K562 (cell line): ENCODE data around the gene PAAF1. TPM values are rescaled to one million over a fixed set of nuclear protein-coding genes. Genes with fewer than 3 reads are reported as not detected.

Experiments
- ATAC-seq: fragments of 200-7000 bp; cut with Tn5 transposase; 3 replicates; pipeline ENCODE4 v1.9.1; 2020; ENCODE audit warnings: moderate library complexity
- BruUV-seq: library from RNA; stranded (reverse); fragments of 400-500 nt; replicated peaks from 2 replicates; lab custom pipeline; 2021; lab: Mats Ljungman, UMichigan
- CTCF ChIA-PET: fragments of 300-600 bp; formaldehyde crosslinking; extraction: SDS; loops from one replicate; lab custom pipeline; 2021; ENCODE audit warnings: low intra/inter-chr PET ratio; lab: Yijun Ruan, JAX
- POLR2A ChIA-PET: fragments of 300-600, 350-650 bp; sonication (Branson Sonifier 250); formaldehyde crosslinking; extraction: SDS; loops from one replicate; lab custom pipeline; 2021; ENCODE audit warnings: antibody characterized with exemption, inconsistent platforms; lab: Yijun Ruan, JAX
- DNase-seq, 4 experiments: peaks; one replicate each; pipeline versions ENCODE4 v3.0.0 to v3.0.0-alpha.2; 2011 to 2018; ENCODE audit warnings: low spot score in 3 of 4, mixed read lengths in 3 of 4; ENCODE audit errors: extremely low read depth in 1 of 4
- FAIRE-seq: peaks from 2 replicates; lab custom pipeline; 2011; peaks lifted over from hg19 to GRCh38; lab: Jason Lieb, UNC
- H2AFZ ChIP-seq: 2 replicates; pipeline ENCODE4 v1.6.0; 2011; ENCODE audit warnings: low read depth, low read length, control low read depth, inconsistent platforms
- H3K27ac ChIP-seq: fragments of 200-600 bp; 3 replicates; pipeline ENCODE4 v1.8.0; 2011; ENCODE audit warnings: low read depth, mild to moderate bottlenecking, control low read depth, inconsistent platforms, low read length, moderate library complexity, mixed read lengths; ENCODE audit errors: extremely low read depth
- H3K27me3 ChIP-seq, 2 experiments: fragments of 300-600 bp in 1 of 2; 2 replicates in 1 of 2; 3 replicates in 1 of 2; pipeline versions ENCODE4 v1.6.0 to v1.8.0; 2011; ENCODE audit warnings: inconsistent platforms in 2 of 2, low read length in 2 of 2, mild to moderate bottlenecking in 1 of 2, mixed read lengths in 1 of 2, moderate library complexity in 1 of 2; ENCODE audit not compliant: control insufficient read depth in 2 of 2, insufficient read depth in 2 of 2
- H3K36me3 ChIP-seq: fragments of 300-600 bp; 3 replicates; pipeline ENCODE4 v1.8.0; 2011; ENCODE audit warnings: mild to moderate bottlenecking, low read length, inconsistent platforms; ENCODE audit not compliant: control insufficient read depth, insufficient read depth
- H3K4me1 ChIP-seq, 2 experiments: fragments of 200-600 bp in 1 of 2; replicated peaks in 1 of 2; 2 replicates in 1 of 2; 3 replicates in 1 of 2; pipeline versions ENCODE4 v1.5.1 to v1.8.0; 2011; ENCODE audit warnings: inconsistent platforms in 2 of 2, low read length in 2 of 2, mild to moderate bottlenecking in 1 of 2, mixed read lengths in 1 of 2, moderate library complexity in 1 of 2; ENCODE audit not compliant: control insufficient read depth in 2 of 2, insufficient read depth in 2 of 2
- H3K4me2 ChIP-seq: 2 replicates; pipeline ENCODE4 v1.6.1; 2011; ENCODE audit warnings: low read length, control low read depth, inconsistent platforms, mixed read lengths; ENCODE audit not compliant: insufficient read depth
- H3K4me3 ChIP-seq: fragments of 200-600 bp; sonication (generic), shearing (Covaris generic); 2 replicates; pipeline ENCODE4 v1.5.1; 2016; ENCODE audit warnings: control low read depth, inconsistent platforms
- H3K79me2 ChIP-seq: fragments of 200-600 bp; 3 replicates; pipeline ENCODE4 v1.8.0; 2011; ENCODE audit warnings: low read length, inconsistent platforms; ENCODE audit not compliant: control insufficient read depth, insufficient read depth
- H3K9ac ChIP-seq, 2 experiments: 2 replicates each; pipeline versions ENCODE4 v1.6.0 to v1.6.1; 2011; ENCODE audit warnings: low read depth in 2 of 2, low read length in 2 of 2, control low read depth in 1 of 2, inconsistent platforms in 1 of 2, mild to moderate bottlenecking in 1 of 2, mixed read lengths in 1 of 2; ENCODE audit not compliant: insufficient read depth in 1 of 2
- H3K9me1 ChIP-seq: one replicate; pipeline ENCODE4 v1.6.0; 2011; ENCODE audit warnings: inconsistent platforms, mild to moderate bottlenecking, low read length, moderate library complexity; ENCODE audit not compliant: control insufficient read depth, insufficient read depth
- H3K9me3 ChIP-seq: replicated peaks from 2 replicates; pipeline ENCODE4 v1.5.1; 2011; ENCODE audit warnings: low read depth, low read length, inconsistent platforms; ENCODE audit not compliant: control insufficient read depth, insufficient read depth
- H4K20me1 ChIP-seq: replicated peaks from 2 replicates; pipeline ENCODE4 v1.6.1; 2011; ENCODE audit warnings: low read length, inconsistent platforms, mixed read lengths; ENCODE audit not compliant: control insufficient read depth, insufficient read depth
- CBFA2T2 ChIP-seq: fragments of 450-650 bp; conservative IDR thresholded peaks from 2 replicates; pipeline ENCODE4 v1.6.1; 2017; ENCODE audit warnings: mild to moderate bottlenecking
- CBFA2T3 ChIP-seq: fragments of 450-650 bp; IDR thresholded peaks from 2 replicates; pipeline ENCODE4 v1.6.1; 2017
- CBFB ChIP-seq: sonication (generic); formaldehyde crosslinking; IDR thresholded peaks from 2 replicates; pipeline ENCODE4 v1.4.0; 2020; ENCODE audit warnings: mild to moderate bottlenecking, missing genetic modification reagents
- ETV6 ChIP-seq, 3 experiments: fragments of 150-350 bp in 1 of 3; sonication (generic) in 1 of 3; formaldehyde crosslinking in 1 of 3; IDR thresholded peaks; 2 replicates each; pipeline versions ENCODE4 v1.6.1 to v1.8.0; 2014 to 2022; ENCODE audit warnings: borderline replicate concordance in 2 of 3, low read depth in 2 of 3, antibody characterized with exemption in 1 of 3, low read length in 1 of 3, mild to moderate bottlenecking in 1 of 3, missing genetic modification reagents in 1 of 3
- FOS ChIP-seq: IDR thresholded peaks from 3 replicates; pipeline ENCODE4 v1.6.1; 2011; ENCODE audit not compliant: insufficient read length; ENCODE audit errors: extremely low read depth
- FOXA1 ChIP-seq: fragments of 450-650 bp; IDR thresholded peaks from 2 replicates; pipeline ENCODE4 v1.6.1; 2016; ENCODE audit warnings: mild to moderate bottlenecking, borderline replicate concordance
- HDAC3 ChIP-seq: fragments of 450-650 bp; IDR thresholded peaks from 2 replicates; pipeline ENCODE4 v1.6.1; 2018; ENCODE audit warnings: borderline replicate concordance, mild to moderate bottlenecking, moderate library complexity; ENCODE audit not compliant: partially characterized antibody
- KAT8 ChIP-seq: fragments of 450-650 bp; IDR thresholded peaks from 2 replicates; pipeline ENCODE4 v1.6.1; 2016; ENCODE audit warnings: low read depth, mild to moderate bottlenecking
- KDM1A ChIP-seq, 2 experiments: fragments of 450-650 bp; IDR thresholded peaks; 2 replicates each; pipeline ENCODE4 v1.6.1; 2016; ENCODE audit warnings: mild to moderate bottlenecking in 2 of 2
- KDM5B ChIP-seq: fragments of 200-600 bp; sonication (generic); IDR thresholded peaks from 2 replicates; pipeline ENCODE4 v1.6.1; 2012; ENCODE audit warnings: low read depth, mild to moderate bottlenecking, moderate library complexity, low read length, control low read depth, inconsistent platforms; ENCODE audit not compliant: insufficient replicate concordance
- MYNN ChIP-seq, 2 experiments: sonication (generic); formaldehyde crosslinking in 1 of 2; IDR thresholded peaks; 2 replicates each; pipeline versions ENCODE4 v1.5.0 to v1.6.1; 2016 to 2020; ENCODE audit warnings: antibody characterized with exemption in 1 of 2, missing genetic modification reagents in 1 of 2
- NCOR1 ChIP-seq: fragments of 450-650 bp; IDR thresholded peaks from 2 replicates; pipeline ENCODE4 v1.6.1; 2016; ENCODE audit warnings: mild to moderate bottlenecking, moderate library complexity
- NR2C2 ChIP-seq, 2 experiments: fragments of 200-800 bp in 1 of 2; sonication (Bioruptor generic) in 1 of 2; sonication (generic) in 1 of 2; formaldehyde crosslinking in 1 of 2; IDR thresholded peaks; 2 replicates each; pipeline versions ENCODE4 v1.6.1 to v1.8.0; 2016 to 2022; ENCODE audit warnings: mild to moderate bottlenecking in 1 of 2, missing compliant biosample characterization in 1 of 2, missing genetic modification characterization in 1 of 2, missing genetic modification reagents in 1 of 2
- POLR2AphosphoS5 ChIP-seq: IDR thresholded peaks from 2 replicates; pipeline ENCODE4 v1.6.1; 2011; ENCODE audit warnings: mild to moderate bottlenecking, low read depth, low read length, moderate library complexity; ENCODE audit not compliant: control insufficient read depth, insufficient read depth
- TAL1 ChIP-seq: fragments of 450-650 bp; IDR thresholded peaks from 2 replicates; pipeline ENCODE4 v1.6.1; 2016; ENCODE audit warnings: mild to moderate bottlenecking
- TCF7 ChIP-seq: sonication (generic); IDR thresholded peaks from 2 replicates; pipeline ENCODE4 v1.6.1; 2016; ENCODE audit warnings: antibody characterized with exemption, borderline replicate concordance
- ZNF133 ChIP-seq: fragments of 250-450 bp; sonication (Bioruptor Pico); IDR thresholded peaks from 2 replicates; pipeline ENCODE4 v1.4.0; 2020; ENCODE audit warnings: mild to moderate bottlenecking
- ZNF436 ChIP-seq: fragments of 250-450, 450-650 bp; sonication (Bioruptor Pico); formaldehyde crosslinking; IDR thresholded peaks from 2 replicates; pipeline ENCODE4 v1.7.0; 2020; ENCODE audit warnings: mild to moderate bottlenecking
- WGBS: fragments of 100-300 bp; shearing (Covaris generic); methylation state at CpG from one replicate; pipeline ENCODE4 v1.1.6; 2016; ENCODE audit warnings: low coverage, mixed read lengths; ENCODE audit not compliant: insufficient coverage; ENCODE audit errors: missing lambda C conversion rate; 5-methylcytosine and 5-hydroxymethylcytosine counted together
- in situ Hi-C: fragments of 300-500 bp; cut with MboI; formaldehyde crosslinking; loops from 4 replicates; pipeline ENCODE4 v1.15.0; 2018; ENCODE audit warnings: inconsistent platforms, mixed read lengths
- intact Hi-C: fragments of 100-400 bp; cut with micrococcal nuclease; formaldehyde crosslinking; loops from 2 replicates; pipeline ENCODE4 v1.14.2; 2022
- polyA plus RNA-seq, 8 experiments: library from polyadenylated mRNA; depleted of rRNA in 4 of 8; stranded (reverse) in 5 of 8; unstranded in 3 of 8; fragments of >200 nt; fragmentation: Nextera tagmentation in 2 of 8; fragmentation: Illumina TruSeq in 1 of 8; extraction: Ambion mirVana in 2 of 8; extraction: Trizol in 1 of 8; gene quantifications; 2 replicates each; pipeline versions ENCODE4 v1.2.1 to v1.2.3, GENCODE V29; 2011 to 2014; ENCODE audit warnings: inconsistent platforms in 1 of 8, missing spikeins in 1 of 8
- total RNA-seq, 7 experiments: library from RNA; depleted of rRNA in 6 of 7; stranded (reverse); fragments of >200 nt in 6 of 7; fragmentation: Illumina TruSeq in 2 of 7; extraction: Trizol in 2 of 7; gene quantifications; 2 replicates each; pipeline versions ENCODE4 v1.2.1 to v1.2.3, GENCODE V29; 2011 to 2021; ENCODE audit warnings: low replicate concordance in 1 of 7
- TF ChIP-seq, protein P1 (sequence below): fragments of 450-650 bp; IDR thresholded peaks from 2 replicates; pipeline ENCODE4 v1.6.1; 2016; ENCODE audit warnings: mild to moderate bottlenecking
- TF ChIP-seq, protein P2 (sequence below): fragments of 450-650 bp; formaldehyde crosslinking; IDR thresholded peaks from 2 replicates; pipeline ENCODE4 v1.4.0; 2020; ENCODE audit warnings: mild to moderate bottlenecking, mixed read lengths

PAAF1 gene
- total and polyA plus RNA-seq, 9 of the 15 experiments (the other 6 are each of a cell fraction or from before 2014, with no cell fraction given), result 13.5 to 78.6 (median 23.3) TPM

DNA sequence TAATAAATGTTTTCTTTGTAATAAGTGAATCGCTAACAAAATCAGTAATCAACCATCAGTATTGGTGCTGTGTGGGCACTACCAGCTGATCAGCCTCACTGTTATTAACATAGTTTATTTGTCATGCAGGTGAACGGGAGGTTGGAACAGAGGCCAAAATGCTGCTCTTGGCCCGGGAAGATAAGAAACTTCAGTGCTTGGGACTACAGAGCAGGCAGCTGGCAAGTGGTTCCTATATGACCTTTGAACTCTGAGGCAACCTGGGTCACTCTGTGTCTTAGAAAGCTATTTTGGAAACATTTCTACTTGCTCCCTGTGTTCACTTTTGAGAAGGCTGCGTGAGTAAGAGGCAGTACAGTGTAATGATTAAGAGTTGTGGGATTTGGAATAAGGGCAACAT is 37.5 kb downstream of the PAAF1 start:
- Histone ChIP-seq H3K27ac (no peak overlapping the region), H2AFZ (no peak overlapping the region), H4K20me1 (no peaks in the 10 kb centered on the region), H3K4me2 (no peak overlapping the region), H3K9ac (no peak overlapping the region), H3K27me3 (no peaks in the 10 kb centered on the region), H3K36me3 (peaks cover 60% of the 10 kb centered on the region), H3K9me3 (no peaks in the 10 kb centered on the region), H3K9me1 (no peaks in the 10 kb centered on the region), H3K79me2 (no peaks in the 10 kb centered on the region), H3K4me3 (no peak overlapping the region), H3K4me1 (peaks cover 0 to 3% of the 10 kb centered on the region in 2 experiments; a peak in 3 of 5 replicates)
- DNase-seq (peak; percentile 41 to 71 (median 50)), FAIRE-seq (peak; percentile 89), ATAC-seq (peak; percentile 84)
- 28% methylated on average over 4 of the region's 4 CpGs for WGBS
- BruUV-seq, result no TSS peak
- intact Hi-C loops (no loop called here), in situ Hi-C loops (no loop called here)
- CTCF ChIA-PET, result no interaction called here
- POLR2A ChIA-PET, result interaction anchor here (0.8 kb wide), 1 partner anchor 14 kb away, joined by 4 read pairs; no protein-coding TSS in a partner anchor
- TF ChIP-seq NR2C2 (CRISPR knock-in tag; IDR thresholded peaks at IDR 0.05) (peak; percentile 75), NR2C2 (tag; IDR thresholded peaks at IDR 0.05) (peak; percentile 78), POLR2AphosphoS5 (0 out of 2 replicates have a peak, but pooled peaks have one; percentile 35), FOS (no peak), KAT8 (no peak), TAL1 (peak; percentile 29; the same call in 1 of the 2 replicates), CBFB (no peak), KDM1A (IDR thresholded peaks at IDR 0.05) (peak in 1 of 2 experiments; percentile 19; a peak in 1 of 4 replicates), CBFA2T3 (peak; percentile 78), ZNF436 (no peak), ZNF133 (CRISPR knock-in tag) (no peak), TCF7 (no peak), KDM5B (no peak), HDAC3 (no peak), ETV6 (IDR thresholded peaks at IDR 0.05; ENCODE audit: borderline replicate concordance in 1 of 2, low read depth in 2 of 2, low read length in 1 of 2) (no peak), ETV6 (CRISPR knock-in tag; IDR thresholded peaks at IDR 0.05; ENCODE audit: borderline replicate concordance) (no peak), FOXA1 (no peak), CBFA2T2 (peak; percentile 62; the same call in 1 of the 2 replicates), NCOR1 (0 out of 2 replicates have a peak, but pooled peaks have one; percentile 23), MYNN (IDR thresholded peaks at IDR 0.05) (no peak), MYNN (CRISPR knock-in tag; IDR thresholded peaks at IDR 0.05) (no peak)
- TF ChIP-seq, protein P1, sequence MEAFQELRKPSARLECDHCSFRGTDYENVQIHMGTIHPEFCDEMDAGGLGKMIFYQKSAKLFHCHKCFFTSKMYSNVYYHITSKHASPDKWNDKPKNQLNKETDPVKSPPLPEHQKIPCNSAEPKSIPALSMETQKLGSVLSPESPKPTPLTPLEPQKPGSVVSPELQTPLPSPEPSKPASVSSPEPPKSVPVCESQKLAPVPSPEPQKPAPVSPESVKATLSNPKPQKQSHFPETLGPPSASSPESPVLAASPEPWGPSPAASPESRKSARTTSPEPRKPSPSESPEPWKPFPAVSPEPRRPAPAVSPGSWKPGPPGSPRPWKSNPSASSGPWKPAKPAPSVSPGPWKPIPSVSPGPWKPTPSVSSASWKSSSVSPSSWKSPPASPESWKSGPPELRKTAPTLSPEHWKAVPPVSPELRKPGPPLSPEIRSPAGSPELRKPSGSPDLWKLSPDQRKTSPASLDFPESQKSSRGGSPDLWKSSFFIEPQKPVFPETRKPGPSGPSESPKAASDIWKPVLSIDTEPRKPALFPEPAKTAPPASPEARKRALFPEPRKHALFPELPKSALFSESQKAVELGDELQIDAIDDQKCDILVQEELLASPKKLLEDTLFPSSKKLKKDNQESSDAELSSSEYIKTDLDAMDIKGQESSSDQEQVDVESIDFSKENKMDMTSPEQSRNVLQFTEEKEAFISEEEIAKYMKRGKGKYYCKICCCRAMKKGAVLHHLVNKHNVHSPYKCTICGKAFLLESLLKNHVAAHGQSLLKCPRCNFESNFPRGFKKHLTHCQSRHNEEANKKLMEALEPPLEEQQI, result no peak
- TF ChIP-seq, protein P2, sequence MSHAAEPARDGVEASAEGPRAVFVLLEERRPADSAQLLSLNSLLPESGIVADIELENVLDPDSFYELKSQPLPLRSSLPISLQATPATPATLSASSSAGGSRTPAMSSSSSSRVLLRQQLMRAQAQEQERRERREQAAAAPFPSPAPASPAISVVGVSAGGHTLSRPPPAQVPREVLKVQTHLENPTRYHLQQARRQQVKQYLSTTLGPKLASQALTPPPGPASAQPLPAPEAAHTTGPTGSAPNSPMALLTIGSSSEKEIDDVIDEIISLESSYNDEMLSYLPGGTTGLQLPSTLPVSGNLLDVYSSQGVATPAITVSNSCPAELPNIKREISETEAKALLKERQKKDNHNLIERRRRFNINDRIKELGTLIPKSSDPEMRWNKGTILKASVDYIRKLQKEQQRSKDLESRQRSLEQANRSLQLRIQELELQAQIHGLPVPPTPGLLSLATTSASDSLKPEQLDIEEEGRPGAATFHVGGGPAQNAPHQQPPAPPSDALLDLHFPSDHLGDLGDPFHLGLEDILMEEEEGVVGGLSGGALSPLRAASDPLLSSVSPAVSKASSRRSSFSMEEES (CRISPR knock-in tag), result no peak
